H1 (cell line): ENCODE measurements around the gene DCAF4. TPM values are rescaled to one million over a fixed set of nuclear protein-coding genes. Genes with fewer than 3 reads are reported as not detected.

ENCODE experiments used
- CTCF ChIA-PET: fragments of 300-600 bp; sonication (Branson Sonifier 250); formaldehyde crosslinking; loops from one replicate; lab custom pipeline; 2021; ENCODE audit not compliant: partially characterized antibody; lab: Charles Lee
- POLR2A ChIA-PET: fragments of 300-600 bp; sonication (Branson Sonifier 250); formaldehyde crosslinking; loops from one replicate; lab custom pipeline; 2021; ENCODE audit warnings: inconsistent platforms; ENCODE audit not compliant: partially characterized antibody; lab: Charles Lee
- DNase-seq, 2 experiments: peaks; one replicate each; pipeline versions ENCODE4 v3.0.0 to v3.0.0-alpha.2; 2010 to 2022; ENCODE audit warnings: low spot score in 2 of 2, low read depth in 1 of 2, mixed read lengths in 1 of 2
- FAIRE-seq: peaks from 2 replicates; lab custom pipeline; 2011; peaks lifted over from hg19 to GRCh38; lab: Jason Lieb, UNC
- H2AFZ ChIP-seq: 2 replicates; pipeline ENCODE4 v1.8.1; 2012; ENCODE audit warnings: low read length, inconsistent platforms
- H2AK5ac ChIP-seq: 2 replicates; pipeline ENCODE4 v1.6.1; 2013; ENCODE audit warnings: low read depth, low read length
- H2BK120ac ChIP-seq: replicated peaks from 2 replicates; pipeline ENCODE3; 2013; ENCODE audit warnings: low read depth, low read length, inconsistent platforms
- H2BK12ac ChIP-seq: 2 replicates; pipeline ENCODE4 v1.6.1; 2013; ENCODE audit warnings: low read depth, low read length
- H2BK15ac ChIP-seq: 2 replicates; pipeline ENCODE4 v1.6.1; 2013; ENCODE audit warnings: low read length
- H2BK20ac ChIP-seq: 2 replicates; pipeline ENCODE4 v1.6.1; 2013; ENCODE audit warnings: low read length
- H2BK5ac ChIP-seq: 2 replicates; pipeline ENCODE4 v1.6.1; 2013; ENCODE audit warnings: low read depth, low read length
- H3K14ac ChIP-seq: 2 replicates; pipeline ENCODE4 v1.6.1; 2013; ENCODE audit warnings: inconsistent platforms; ENCODE audit not compliant: insufficient read length
- H3K18ac ChIP-seq: 2 replicates; pipeline ENCODE4 v1.6.1; 2013; ENCODE audit warnings: low read length; ENCODE audit errors: extremely low read depth
- H3K23ac ChIP-seq: 2 replicates; pipeline ENCODE4 v1.6.1; 2013; ENCODE audit warnings: inconsistent platforms; ENCODE audit not compliant: insufficient read length
- H3K23me2 ChIP-seq: 2 replicates; pipeline ENCODE4 v1.6.1; 2013; ENCODE audit warnings: low read depth, low read length
- H3K27ac ChIP-seq: 2 replicates; pipeline ENCODE4 v1.6.1; 2011; ENCODE audit warnings: low read depth, low read length, inconsistent platforms
- H3K27me3 ChIP-seq, 4 experiments: replicated peaks in 1 of 4; 1 replicate in 1 of 4; 2 replicates in 3 of 4; pipeline versions ENCODE4 v1.6.1 to v1.8.1; 2011 to 2013; ENCODE audit warnings: low read length in 3 of 4, mild to moderate bottlenecking in 3 of 4, inconsistent platforms in 2 of 4, mixed read lengths in 2 of 4, moderate library complexity in 1 of 4; ENCODE audit not compliant: control insufficient read depth in 3 of 4, insufficient read depth in 3 of 4; ENCODE audit errors: extremely low read depth in 1 of 4
- H3K36me3 ChIP-seq, 4 experiments: 2 replicates each; pipeline versions ENCODE4 v1.6.1 to v1.8.1; 2011 to 2013; ENCODE audit warnings: mild to moderate bottlenecking in 4 of 4, low read length in 3 of 4, moderate library complexity in 2 of 4, control low read depth in 1 of 4, inconsistent platforms in 1 of 4; ENCODE audit not compliant: insufficient read depth in 4 of 4, control insufficient read depth in 2 of 4
- H3K4ac ChIP-seq: replicated peaks from 2 replicates; pipeline ENCODE3; 2013; ENCODE audit warnings: low read length, low read depth, mixed read lengths, inconsistent platforms; ENCODE audit not compliant: insufficient read length
- H3K4me1 ChIP-seq, 4 experiments: replicated peaks in 1 of 4; 1 replicate in 1 of 4; 2 replicates in 3 of 4; pipeline versions ENCODE4 v1.6.1 to v1.8.1; 2011 to 2013; ENCODE audit warnings: low read length in 3 of 4, inconsistent platforms in 2 of 4, mixed read lengths in 1 of 4; ENCODE audit not compliant: insufficient read depth in 4 of 4, control insufficient read depth in 3 of 4
- H3K4me2 ChIP-seq, 2 experiments: 2 replicates each; pipeline versions ENCODE4 v1.6.1 to v1.8.1; 2011 to 2013; ENCODE audit warnings: low read depth in 2 of 2, low read length in 2 of 2, control low read depth in 1 of 2, inconsistent platforms in 1 of 2, mild to moderate bottlenecking in 1 of 2; ENCODE audit not compliant: insufficient read depth in 1 of 2
- H3K4me3 ChIP-seq, 4 experiments: fragments of 200-600, 300-600 bp in 1 of 4; sonication (generic), shearing (Covaris generic), sonication (Bioruptor Twin) in 1 of 4; 2 replicates each; pipeline versions ENCODE4 v1.5.1 to v1.8.1; 2011 to 2016; ENCODE audit warnings: low read length in 4 of 4, low read depth in 3 of 4, control low read depth in 2 of 4, inconsistent platforms in 2 of 4, mild to moderate bottlenecking in 2 of 4, mixed read lengths in 1 of 4, moderate library complexity in 1 of 4; ENCODE audit not compliant: insufficient read depth in 2 of 4; ENCODE audit errors: extremely low read depth in 1 of 4
- H3K56ac ChIP-seq: replicated peaks from 2 replicates; pipeline ENCODE3; 2013; ENCODE audit warnings: low read depth, mild to moderate bottlenecking, mixed read lengths, low read length, inconsistent platforms; ENCODE audit not compliant: insufficient read length
- H3K79me1 ChIP-seq: 2 replicates; pipeline ENCODE4 v1.6.1; 2013; ENCODE audit warnings: low read depth, low read length, control low read depth
- H3K79me2 ChIP-seq, 2 experiments: 2 replicates each; pipeline versions ENCODE4 v1.6.1 to v1.8.1; 2012 to 2013; ENCODE audit warnings: low read length in 2 of 2, mild to moderate bottlenecking in 2 of 2, inconsistent platforms in 1 of 2; ENCODE audit not compliant: insufficient read depth in 2 of 2, control insufficient read depth in 1 of 2
- H3K9ac ChIP-seq, 4 experiments: replicated peaks in 1 of 4; 1 replicate in 1 of 4; 2 replicates in 3 of 4; pipeline versions ENCODE4 v1.6.1 to v1.8.1; 2011 to 2013; ENCODE audit warnings: low read depth in 3 of 4, low read length in 3 of 4, control low read depth in 2 of 4, mild to moderate bottlenecking in 2 of 4, moderate library complexity in 2 of 4, inconsistent platforms in 1 of 4; ENCODE audit errors: extremely low read depth in 1 of 4
- H3K9me3 ChIP-seq, 2 experiments: 2 replicates each; pipeline versions ENCODE4 v1.6.1 to v1.8.1; 2012 to 2013; ENCODE audit warnings: mild to moderate bottlenecking in 2 of 2, moderate library complexity in 2 of 2, control low read depth in 1 of 2, inconsistent platforms in 1 of 2, low read depth in 1 of 2, low read length in 1 of 2, mixed read lengths in 1 of 2; ENCODE audit not compliant: insufficient read depth in 2 of 2
- H4K20me1 ChIP-seq, 2 experiments: replicated peaks in 1 of 2; 2 replicates each; pipeline versions ENCODE3 to v1.8.1; 2011 to 2013; ENCODE audit warnings: inconsistent platforms in 2 of 2, low read length in 2 of 2, mild to moderate bottlenecking in 1 of 2; ENCODE audit not compliant: insufficient read depth in 2 of 2, control insufficient read depth in 1 of 2
- H4K5ac ChIP-seq: 2 replicates; pipeline ENCODE4 v1.6.1; 2013; ENCODE audit warnings: low read length, low read depth, mixed read lengths, inconsistent platforms; ENCODE audit not compliant: insufficient read length
- H4K8ac ChIP-seq: 2 replicates; pipeline ENCODE4 v1.8.0; 2013; ENCODE audit warnings: mild to moderate bottlenecking, moderate library complexity, low read length, inconsistent platforms; ENCODE audit not compliant: insufficient read depth; ENCODE audit errors: extremely low read depth
- H4K91ac ChIP-seq: replicated peaks from 2 replicates; pipeline ENCODE3; 2013; ENCODE audit warnings: low read length, mixed read lengths, inconsistent platforms; ENCODE audit not compliant: insufficient read length
- ATF2 ChIP-seq: IDR thresholded peaks from 2 replicates; pipeline ENCODE4 v1.6.1; 2012; ENCODE audit warnings: low read length, inconsistent platforms
- CBX8 ChIP-seq: fragments of 300-800, 300-1000 bp; sonication (generic); IDR thresholded peaks from 2 replicates; pipeline ENCODE4 v1.7.1; 2016; ENCODE audit warnings: low read depth, low read length, borderline replicate concordance
- CTBP2 ChIP-seq: IDR thresholded peaks from 2 replicates; pipeline ENCODE4 v1.7.0; 2011; ENCODE audit warnings: borderline replicate concordance, mild to moderate bottlenecking, moderate library complexity, mixed read lengths, low read length; ENCODE audit not compliant: insufficient read depth, insufficient read length
- JUN ChIP-seq: IDR thresholded peaks from 2 replicates; pipeline ENCODE4 v1.6.1; 2011; ENCODE audit warnings: low read depth, mild to moderate bottlenecking, improper control_type of control experiment, low read length
- POLR2AphosphoS5 ChIP-seq: IDR thresholded peaks from 2 replicates; pipeline ENCODE4 v1.6.1; 2011; ENCODE audit warnings: low read depth, low read length
- RAD21 ChIP-seq, 2 experiments: IDR thresholded peaks in 1 of 2; conservative IDR thresholded peaks in 1 of 2; 2 replicates each; pipeline ENCODE4 v1.6.1; 2011; ENCODE audit warnings: low read depth in 2 of 2, low read length in 2 of 2, improper control_type of control experiment in 1 of 2, inconsistent platforms in 1 of 2, mild to moderate bottlenecking in 1 of 2, moderate library complexity in 1 of 2
- SIN3A ChIP-seq, 2 experiments: IDR thresholded peaks in 1 of 2; conservative IDR thresholded peaks in 1 of 2; 2 replicates each; pipeline ENCODE4 v1.6.1; 2011 to 2012; ENCODE audit warnings: low read length in 2 of 2, improper control_type of control experiment in 1 of 2, low read depth in 1 of 2, mild to moderate bottlenecking in 1 of 2
- SIRT6 ChIP-seq: IDR thresholded peaks from one replicate; pipeline ENCODE4 v1.7.1; 2012; ENCODE audit warnings: low read length, inconsistent platforms
- TEAD4 ChIP-seq: IDR thresholded peaks from 2 replicates; pipeline ENCODE4 v1.6.1; 2012; ENCODE audit warnings: low read depth, low read length, inconsistent platforms, mixed read lengths
- USF2 ChIP-seq: IDR thresholded peaks from 2 replicates; pipeline ENCODE4 v1.6.1; 2011; ENCODE audit warnings: low read length, improper control_type of control experiment
- WGBS, 2 experiments: shearing (Covaris generic) in 1 of 2; methylation state at CpG; one replicate each; pipeline versions ENCODE4 v1.1.6 to v1.1.7; 2013 to 2015; ENCODE audit warnings: low lambda C conversion rate in 2 of 2, mixed read lengths in 2 of 2, inconsistent platforms in 1 of 2, low coverage in 1 of 2, missing lambda C conversion rate in 1 of 2; ENCODE audit not compliant: insufficient replicate concordance in 2 of 2, insufficient coverage in 1 of 2, insufficient read length in 1 of 2; ENCODE audit errors: extremely low coverage in 1 of 2, missing lambda C conversion rate in 1 of 2; 5-methylcytosine and 5-hydroxymethylcytosine counted together
- polyA plus RNA-seq, 7 experiments: library from polyadenylated mRNA; depleted of rRNA in 3 of 7; stranded (reverse) in 5 of 7; unstranded in 2 of 7; fragments of >200 nt in 5 of 7; fragments of 200-250 nt in 2 of 7; gene quantifications; 1 replicate in 5 of 7; 2 replicates in 1 of 7; 4 replicates in 1 of 7; pipeline versions ENCODE4 v1.2.1 to v1.2.3, GENCODE V29; 2011 to 2013; ENCODE audit warnings: missing spikeins in 2 of 7, mixed read lengths in 2 of 7
- total RNA-seq: library from RNA; stranded (reverse); fragmentation: NEBNext Ultra II Directional; extraction: Animal tissue kit (Norgen Biotek cat#: 25700); gene quantifications from 2 replicates; pipeline ENCODE4 v1.2.1, GENCODE V29; 2021

The DCAF4 gene
- total and polyA plus RNA-seq, 2 of the 8 experiments (the other 6 are each of a cell fraction or from before 2014, with no cell fraction given) = 17.0 to 21.1 TPM

GRCh38 chr14:72978856-72979255, 52.6 kb downstream of the DCAF4 start:
- peaks cover 2 to 22% (median 5%) of the 10 kb centered on the region in 4 experiments; a peak in 4 of 8 replicates for H3K36me3 ChIP-seq
- H3K18ac ChIP-seq = no peak overlapping the region
- H3K14ac ChIP-seq = no peak overlapping the region
- no peak overlapping the region for H3K4ac ChIP-seq
- H2BK120ac ChIP-seq = no peak overlapping the region
- ChIA-PET POLR2A (interaction anchor here (1.5 kb wide), 1 partner anchor 79 kb away, joined by 5 read pairs; the partner anchor contains the start of gene RBM25), CTCF (no interaction called here)
- 0 out of 2 replicates have a peak overlapping the region, but pooled peaks have one; percentile 5 for H2BK15ac ChIP-seq
- H3K4me3 ChIP-seq = no peak overlapping the region
- H4K91ac ChIP-seq = no peak overlapping the region
- H4K8ac ChIP-seq = no peak overlapping the region
- H2AFZ ChIP-seq = no peak overlapping the region
- H4K5ac ChIP-seq = no peak overlapping the region
- H3K9me3 ChIP-seq = no peaks in the 10 kb centered on the region
- 94% methylated on average over 9 of the region's 9 CpGs; no CpG with 5 or more reads in 1 of the 2 experiments for WGBS, 2 experiments
- FAIRE-seq = no peak
- H3K56ac ChIP-seq = no peak overlapping the region
- H2AK5ac ChIP-seq = no peak overlapping the region
- peaks cover 2% of the 10 kb centered on the region in 2 experiments for H4K20me1 ChIP-seq
- DNase-seq = no peak
- no peak overlapping the region for H3K27ac ChIP-seq
- no peaks in the 10 kb centered on the region for H3K79me2 ChIP-seq
- H3K23ac ChIP-seq = no peak overlapping the region
- no peaks in the 10 kb centered on the region for H3K27me3 ChIP-seq
- H2BK12ac ChIP-seq = no peak overlapping the region; the same call in 1 of the 2 replicates
- no peak overlapping the region for H2BK5ac ChIP-seq
- H3K23me2 ChIP-seq = no peaks in the 10 kb centered on the region
- H3K9ac ChIP-seq = no peak overlapping the region
- peaks cover 2 to 11% (median 3%) of the 10 kb centered on the region in 4 experiments; a peak in 6 of 7 replicates for H3K4me1 ChIP-seq
- no peak overlapping the region for H2BK20ac ChIP-seq
- H3K79me1 ChIP-seq = no peaks in the 10 kb centered on the region; the same call in 1 of the 2 replicates
- H3K4me2 ChIP-seq = no peak overlapping the region
- TF ChIP-seq ATF2 = no peak
- no peak for TF ChIP-seq RAD21 (IDR thresholded peaks at IDR 0.05 in 1 of 2, conservative IDR thresholded peaks at IDR 0.05 in 1 of 2; ENCODE audit: low read depth in 2 of 2, low read length in 2 of 2)
- TF ChIP-seq SIRT6 = no peak
- TF ChIP-seq TEAD4 = no peak
- TF ChIP-seq JUN = no peak
- TF ChIP-seq SIN3A (conservative IDR thresholded peaks at IDR 0.05 in 1 of 2, IDR thresholded peaks at IDR 0.05 in 1 of 2; ENCODE audit: low read depth in 1 of 2, low read length in 2 of 2) = no peak
- TF ChIP-seq POLR2AphosphoS5 = no peak
- TF ChIP-seq CTBP2 = no peak
- no peak for TF ChIP-seq CBX8
- no peak for TF ChIP-seq USF2
